ENCODE results near the gene FCHO2.

- TF ChIP-seq CTCF (conservative IDR thresholded peaks at IDR 0.05; ENCODE audit: low read depth, low read length) (no peak), EZH2 (IDR thresholded peaks at IDR 0.05; ENCODE audit: borderline replicate concordance, low read depth, low read length, poor library complexity, severe bottlenecking) (no peak)
These were observed 156.5 kb downstream of the FCHO2 start for GRCh38 chr5:73112359-73112758.

All from A673 (cell line).